Left ventricle myocardium superior (tissue), 1 donor: Measurements from ENCODE around the gene PPP2R3B. TPM values are rescaled to one million over a fixed set of nuclear protein-coding genes. Genes with fewer than 3 reads are reported as not detected.
A peak's percentile ranks its signal among the peaks of the same experiment; 100 is the strongest.

Source experiments
- ATAC-seq: fragments of 200-7000 bp; cut with Tn5 transposase; one replicate; pipeline ENCODE4 v1.9.1; 2020; ENCODE audit warnings: mild to moderate bottlenecking, moderate library complexity
- DNase-seq: peaks from one replicate; pipeline ENCODE4 v3.0.0-alpha.2; 2020
- intact Hi-C: fragments of 100-400 bp; cut with micrococcal nuclease; formaldehyde crosslinking; loops from one replicate; pipeline ENCODE4 v1.11.0; 2022
- total RNA-seq: library from RNA; stranded (reverse); fragmentation: NEBNext Ultra II Directional; extraction: Animal tissue kit (Norgen Biotek cat#: 25700); gene quantifications from one replicate; pipeline ENCODE4 v1.2.1, GENCODE V29; 2021
- donor health status: DM: no; HTN: yes; CAD: no; lungs with severe emphysema.

PPP2R3B gene
- total RNA-seq, 1 donor from 2014 or later, result 194 TPM

- intact Hi-C loops, result no loop called here
- ATAC-seq (no peak), DNase-seq (peak; percentile 11)
Measured at GRCh38 chrX:291411-291901, 95.3 kb downstream of the PPP2R3B start.

- DNase-seq (peak; percentile 11), ATAC-seq (no peak)
- intact Hi-C loops, result no loop called here
Measured at GRCh38 chrX:290476-291166, 96.1 kb downstream of the PPP2R3B start.

- DNase-seq, result peak; percentile 29
- intact Hi-C loops, result no loop called here
- no peak for ATAC-seq
Measured at GRCh38 chrX:288561-288991, 98.1 kb downstream of the PPP2R3B start.

- intact Hi-C loops, result no loop called here
- DNase-seq (no peak), ATAC-seq (no peak)
Measured at GRCh38 chrX:287670-288069, 99.0 kb downstream of the PPP2R3B start.

GRCh38 chrX:285076-285677 lies 101.5 kb downstream of the PPP2R3B start:
- DNase-seq (no peak), ATAC-seq (no peak)
- intact Hi-C loops, result no loop called here

Other genes starting within 250 kb of the PPP2R3B start
- gene PLCXD1, start 105.5 kb downstream of the PPP2R3B start, total RNA-seq, result 6.8 TPM
- gene GTPBP6, start 68.1 kb downstream of the PPP2R3B start, total RNA-seq, result 51.9 TPM
- gene SHOX, start 243.9 kb upstream of the PPP2R3B start, total RNA-seq, result not detected